KBM-7 (cell line): ENCODE data around the gene GCSAM.

Source experiments
- DNase-seq: peaks from one replicate; pipeline ENCODE4 v3.0.0-alpha.2; 2015
- in situ Hi-C: fragments of 300-500 bp; cut with MboI; formaldehyde crosslinking; loops from 2 replicates; pipeline ENCODE4 v1.14.3; 2020; ENCODE audit warnings: low sequenced_read_pairs, low pct_unique_long_range_greater_than_20kb, mixed read lengths

GCSAM gene

GRCh38 chr3:112115806-112116383 lies 17.2 kb downstream of the GCSAM start:
- no peak for DNase-seq
- in situ Hi-C loops, result no loop called here

GRCh38 chr3:112115161-112115739 lies 17.8 kb downstream of the GCSAM start:
- in situ Hi-C loops, result no loop called here

GRCh38 chr3:112114576-112115160 lies 18.4 kb downstream of the GCSAM start:
- no peak for DNase-seq

More at GRCh38 chr3:112115161-112115739, 17.8 kb downstream of the GCSAM start:
- no peak for DNase-seq

GRCh38 chr3:112111785-112112402 lies 21.2 kb downstream of the GCSAM start:
- peak; percentile 53 for DNase-seq
- in situ Hi-C loops, result no loop called here

More at GRCh38 chr3:112114576-112115160, 18.4 kb downstream of the GCSAM start:
- in situ Hi-C loops, result no loop called here

GRCh38 chr3:112109322-112109721 lies 23.7 kb downstream of the GCSAM start:
- no peak for DNase-seq

GRCh38 chr3:112104774-112105173 lies 28.3 kb downstream of the GCSAM start:
- in situ Hi-C loops, result no loop called here

More at GRCh38 chr3:112109322-112109721, 23.7 kb downstream of the GCSAM start:
- in situ Hi-C loops, result no loop called here

GRCh38 chr3:112101916-112102315 lies 31.1 kb downstream of the GCSAM start:
- DNase-seq, result no peak
- in situ Hi-C loops, result no loop called here

More at GRCh38 chr3:112104774-112105173, 28.3 kb downstream of the GCSAM start:
- DNase-seq, result no peak

GRCh38 chr3:112097378-112097777 lies 35.7 kb downstream of the GCSAM start:
- DNase-seq, result no peak
- in situ Hi-C loops, result no loop called here

GRCh38 chr3:112096176-112096575 lies 36.9 kb downstream of the GCSAM start:
- DNase-seq, result no peak
- in situ Hi-C loops, result no loop called here

- in situ Hi-C loops, result no loop called here
- no peak for DNase-seq
Observed at GRCh38 chr3:112095731-112096130, 37.3 kb downstream of the GCSAM start.

- DNase-seq, result no peak
- in situ Hi-C loops, result no loop called here
Observed at GRCh38 chr3:112093180-112093522, 39.9 kb downstream of the GCSAM start.

- no peak for DNase-seq
- in situ Hi-C loops, result no loop called here
Observed at GRCh38 chr3:112092496-112093179, 40.4 kb downstream of the GCSAM start.

- in situ Hi-C loops, result no loop called here
- DNase-seq, result no peak
Observed at GRCh38 chr3:112090887-112091586, 42.0 kb downstream of the GCSAM start.

- in situ Hi-C loops, result no loop called here
- DNase-seq, result peak; percentile 76
Observed at GRCh38 chr3:112089956-112090886, 42.8 kb downstream of the GCSAM start.

GRCh38 chr3:112088944-112089343 lies 44.1 kb downstream of the GCSAM start:
- in situ Hi-C loops, result no loop called here

GRCh38 chr3:112087746-112088145 lies 45.3 kb downstream of the GCSAM start:
- in situ Hi-C loops, result no loop called here

More at GRCh38 chr3:112088944-112089343, 44.1 kb downstream of the GCSAM start:
- no peak for DNase-seq

GRCh38 chr3:112086875-112087524 lies 46.0 kb downstream of the GCSAM start:
- no peak for DNase-seq
- in situ Hi-C loops, result no loop called here

More at GRCh38 chr3:112087746-112088145, 45.3 kb downstream of the GCSAM start:
- no peak for DNase-seq
